PC-9 (cell line): ENCODE results near the gene CFAP77. TPM values are rescaled to one million over a fixed set of nuclear protein-coding genes. Genes with fewer than 3 reads are reported as not detected.

Experiments used
- BruUV-seq: library from RNA; stranded (reverse); fragments of 400-500 nt; replicated peaks from 2 replicates; lab custom pipeline; 2021; lab: Mats Ljungman, UMichigan
- CTCF ChIA-PET: fragments of 300-600 bp; sonication (Branson Sonifier 250); formaldehyde crosslinking; loops from one replicate; lab custom pipeline; 2022; ENCODE audit warnings: antibody characterized with exemption; lab: Charles Lee
- POLR2A ChIA-PET: fragments of 300-600 bp; sonication (Branson Sonifier 250); formaldehyde crosslinking; loops from one replicate; lab custom pipeline; 2022; ENCODE audit warnings: antibody characterized with exemption; ENCODE audit not compliant: unreplicated experiment; lab: Charles Lee
- DNase-seq, 2 experiments: peaks; one replicate each; pipeline versions ENCODE4 v3.0.0 to v3.0.0-alpha.2; 2015 to 2022; ENCODE audit warnings: mixed read lengths in 1 of 2
- H2AFZ ChIP-seq: fragments of 200-600 bp; sonication (generic); 2 replicates; pipeline ENCODE4 v1.8.1; 2017; ENCODE audit warnings: antibody characterized with exemption
- H3F3A ChIP-seq: fragments of 200-600 bp; sonication (generic); 2 replicates; pipeline ENCODE4 v1.8.1; 2017; ENCODE audit warnings: antibody characterized with exemption, mild to moderate bottlenecking, low read depth; ENCODE audit not compliant: insufficient read depth
- H3K27ac ChIP-seq: fragments of 200-600 bp; sonication (generic); 2 replicates; pipeline ENCODE4 v1.6.1; 2016; ENCODE audit warnings: mixed run types
- H3K27me3 ChIP-seq: fragments of 200-600 bp; sonication (generic); 2 replicates; pipeline ENCODE4 v1.6.1; 2016; ENCODE audit warnings: low read depth, mixed run types; ENCODE audit not compliant: insufficient read depth
- H3K36me3 ChIP-seq: fragments of 200-600 bp; sonication (generic); 2 replicates; pipeline ENCODE4 v1.6.1; 2016; ENCODE audit warnings: low read depth, mixed run types
- H3K4me1 ChIP-seq: fragments of 200-600 bp; sonication (generic); replicated peaks from 2 replicates; pipeline ENCODE4 v1.6.1; 2016; ENCODE audit warnings: mixed run types; ENCODE audit not compliant: insufficient read depth
- H3K4me2 ChIP-seq: fragments of 200-600 bp; sonication (generic); 2 replicates; pipeline ENCODE4 v1.6.1; 2017; ENCODE audit warnings: mixed run types
- H3K4me3 ChIP-seq: fragments of 200-600 bp; sonication (generic); 2 replicates; pipeline ENCODE4 v1.6.1; 2016; ENCODE audit warnings: mixed run types
- H3K79me2 ChIP-seq: fragments of 200-600 bp; sonication (generic); 2 replicates; pipeline ENCODE4 v1.6.1; 2017; ENCODE audit warnings: low read depth, mixed run types
- H3K9me2 ChIP-seq: fragments of 200-600 bp; sonication (generic); 2 replicates; pipeline ENCODE4 v1.8.1; 2017; ENCODE audit warnings: mild to moderate bottlenecking; ENCODE audit not compliant: insufficient read depth
- H3K9me3 ChIP-seq: fragments of 200-600 bp; sonication (generic); 2 replicates; pipeline ENCODE4 v1.8.1; 2016; ENCODE audit warnings: low read depth; ENCODE audit not compliant: insufficient read depth
- H4K20me1 ChIP-seq: fragments of 200-600 bp; sonication (generic); 2 replicates; pipeline ENCODE4 v1.8.1; 2017; ENCODE audit not compliant: insufficient read depth
- CTCF ChIP-seq: fragments of 200-600 bp; sonication (generic); conservative IDR thresholded peaks from 2 replicates; pipeline ENCODE4 v1.6.1; 2017; ENCODE audit warnings: mixed run types, antibody characterized with exemption, mild to moderate bottlenecking, moderate library complexity
- EZH2 ChIP-seq: fragments of 200-600 bp; sonication (generic); IDR thresholded peaks from 2 replicates; pipeline ENCODE4 v1.8.0; 2017; ENCODE audit warnings: antibody characterized with exemption, low read depth
- intact Hi-C: fragments of 100-400 bp; cut with micrococcal nuclease; formaldehyde crosslinking; loops from one replicate; pipeline ENCODE4 v1.10.0; 2022; ENCODE audit not compliant: unreplicated experiment
- total RNA-seq: library from RNA; stranded (reverse); gene quantifications from 2 replicates; pipeline ENCODE4 v1.2.3, GENCODE V29; 2021

Gene CFAP77
- total RNA-seq, 1 experiment from 2014 or later: not detected

- Histone ChIP-seq H3K27ac (no peak overlapping the region), H3K9me3 (no peaks in the 10 kb centered on the region), H3F3A (no peaks in the 10 kb centered on the region), H3K36me3 (no peaks in the 10 kb centered on the region), H3K79me2 (no peaks in the 10 kb centered on the region), H3K4me2 (no peak overlapping the region), H3K9me2 (no peaks in the 10 kb centered on the region), H3K27me3 (peaks cover 87% of the 10 kb centered on the region), H3K4me1 (no peaks in the 10 kb centered on the region), H2AFZ (no peak overlapping the region), H3K4me3 (no peak overlapping the region), H4K20me1 (no peaks in the 10 kb centered on the region; the same call in 1 of the 2 replicates)
- intact Hi-C loops: no loop called here
- no TSS peak for BruUV-seq
- no peak for DNase-seq
- TF ChIP-seq CTCF (no peak), EZH2 (no peak)
- POLR2A ChIA-PET: no interaction called here
- CTCF ChIA-PET: no interaction called here
Measured at GRCh38 chr9:132517815-132518550, 108.0 kb downstream of the CFAP77 start.

DNA sequence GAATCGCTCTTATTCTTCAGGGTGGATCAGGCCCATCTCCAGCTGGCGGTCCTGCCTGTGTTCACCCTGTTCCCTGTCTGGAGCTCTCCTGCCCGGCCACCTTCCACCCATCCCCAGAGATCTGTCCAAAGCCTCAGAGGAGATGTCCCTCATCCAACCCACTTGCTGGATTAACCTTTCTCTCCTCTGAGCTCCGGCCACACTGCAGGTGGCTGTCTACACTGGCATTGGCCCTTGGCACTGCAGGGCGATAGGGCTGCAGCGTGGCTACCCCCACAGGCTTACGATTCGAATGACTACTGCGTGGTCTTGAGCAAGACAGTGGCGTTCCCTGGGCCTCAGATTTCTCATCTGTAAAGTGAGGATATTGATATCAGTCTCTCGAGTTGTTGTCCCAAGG, 108.6 kb downstream of the CFAP77 start:
- H3K36me3 ChIP-seq: no peaks in the 10 kb centered on the region
- peaks cover 87% of the 10 kb centered on the region for H3K27me3 ChIP-seq
- H3K4me3 ChIP-seq: no peak overlapping the region
- no peaks in the 10 kb centered on the region for H3K4me1 ChIP-seq
- CTCF ChIA-PET: no interaction called here
- no peak overlapping the region for H2AFZ ChIP-seq
- H3K9me3 ChIP-seq: no peaks in the 10 kb centered on the region
- POLR2A ChIA-PET: no interaction called here
- no peaks in the 10 kb centered on the region for H3F3A ChIP-seq
- BruUV-seq: no TSS peak
- no peak overlapping the region for H3K27ac ChIP-seq
- intact Hi-C loops: no loop called here
- H3K9me2 ChIP-seq: no peaks in the 10 kb centered on the region
- TF ChIP-seq CTCF: no peak
- no peak for TF ChIP-seq EZH2
- no peak overlapping the region for H3K4me2 ChIP-seq
- H3K79me2 ChIP-seq: no peaks in the 10 kb centered on the region
- H4K20me1 ChIP-seq: no peaks in the 10 kb centered on the region; the same call in 1 of the 2 replicates
- no peak for DNase-seq

- Histone ChIP-seq H3K36me3 (no peaks in the 10 kb centered on the region), H4K20me1 (no peaks in the 10 kb centered on the region; the same call in 1 of the 2 replicates), H2AFZ (no peak overlapping the region), H3K9me2 (no peaks in the 10 kb centered on the region), H3K9me3 (no peaks in the 10 kb centered on the region), H3K4me3 (no peak overlapping the region), H3K27ac (no peak overlapping the region), H3K27me3 (peaks cover 89% of the 10 kb centered on the region), H3F3A (no peaks in the 10 kb centered on the region), H3K4me2 (no peak overlapping the region), H3K79me2 (no peaks in the 10 kb centered on the region), H3K4me1 (no peaks in the 10 kb centered on the region)
- CTCF ChIA-PET: no interaction called here
- BruUV-seq: no TSS peak
- TF ChIP-seq EZH2 (no peak), CTCF (no peak)
- no peak for DNase-seq
- POLR2A ChIA-PET: no interaction called here
- intact Hi-C loops: no loop called here
Measured at GRCh38 chr9:132519033-132519432, 109.0 kb downstream of the CFAP77 start.
